DOHH2 (cell line): Measurements from ENCODE around the gene PPP1R1B.

Experiments used
- H3F3A ChIP-seq: fragments of 200-600 bp; sonication (generic), shearing (Covaris generic); 2 replicates; pipeline ENCODE4 v1.6.0; 2016; ENCODE audit warnings: antibody characterized with exemption, mild to moderate bottlenecking; ENCODE audit not compliant: control insufficient read depth, insufficient read depth
- H3K27ac ChIP-seq: fragments of 200-600 bp; sonication (generic); 2 replicates; pipeline ENCODE4 v1.5.1; 2014; ENCODE audit warnings: low read depth, mild to moderate bottlenecking, low read length, moderate library complexity
- H3K27me3 ChIP-seq: fragments of 200-600 bp; sonication (generic); 2 replicates; pipeline ENCODE4 v1.6.1; 2014; ENCODE audit warnings: mild to moderate bottlenecking, low read length, mixed read lengths; ENCODE audit not compliant: control insufficient read depth
- H3K36me3 ChIP-seq: fragments of 200-600 bp; sonication (generic); 2 replicates; pipeline ENCODE4 v1.6.1; 2014; ENCODE audit warnings: mild to moderate bottlenecking, low read length, moderate library complexity, mixed read lengths; ENCODE audit not compliant: control insufficient read depth
- H3K4me1 ChIP-seq: fragments of 200-600 bp; sonication (generic); 2 replicates; pipeline ENCODE4 v1.6.1; 2014; ENCODE audit warnings: mild to moderate bottlenecking, low read length, mixed read lengths; ENCODE audit not compliant: control insufficient read depth
- H3K4me2 ChIP-seq: fragments of 200-600 bp; sonication (generic); 2 replicates; pipeline ENCODE4 v1.6.0; 2014; ENCODE audit warnings: mild to moderate bottlenecking, low read length, moderate library complexity
- H3K4me3 ChIP-seq: fragments of 200-600 bp; sonication (generic); 2 replicates; pipeline ENCODE4 v1.5.1; 2014; ENCODE audit warnings: mild to moderate bottlenecking, low read length, mixed read lengths
- H3K79me2 ChIP-seq: fragments of 200-600 bp; sonication (generic); 2 replicates; pipeline ENCODE4 v1.6.1; 2014; ENCODE audit warnings: mild to moderate bottlenecking, low read length, mixed read lengths; ENCODE audit not compliant: control insufficient read depth
- H3K9me2 ChIP-seq: fragments of 200-600 bp; sonication (generic); replicated peaks from 2 replicates; pipeline ENCODE4 v1.6.1; 2014; ENCODE audit warnings: mild to moderate bottlenecking, low read length, mixed read lengths; ENCODE audit not compliant: control insufficient read depth
- H3K9me3 ChIP-seq: fragments of 200-600 bp; sonication (generic); 2 replicates; pipeline ENCODE4 v1.6.1; 2014; ENCODE audit warnings: antibody characterized with exemption, low read length, mixed read lengths; ENCODE audit not compliant: control insufficient read depth, insufficient read depth
- H4K20me1 ChIP-seq: fragments of 200-600 bp; sonication (generic); 2 replicates; pipeline ENCODE4 v1.6.0; 2014; ENCODE audit warnings: low read depth, mild to moderate bottlenecking, antibody characterized with exemption, low read length, moderate library complexity; ENCODE audit not compliant: control insufficient read depth, insufficient read depth
- EZH2phosphoT487 ChIP-seq: fragments of 200-600 bp; sonication (generic); IDR thresholded peaks from 2 replicates; pipeline ENCODE4 v1.6.1; 2017; ENCODE audit warnings: borderline replicate concordance, mild to moderate bottlenecking, antibody characterized with exemption, low read length, moderate library complexity, mixed read lengths
- TF ChIP-seq, protein P1 (sequence below): fragments of 200-600 bp; sonication (generic); IDR thresholded peaks from one replicate; pipeline ENCODE4 v1.5.1; 2014; ENCODE audit warnings: antibody characterized with exemption, mild to moderate bottlenecking, low read depth, low read length; ENCODE audit not compliant: poor library complexity, severe bottlenecking

Gene PPP1R1B

DNA sequence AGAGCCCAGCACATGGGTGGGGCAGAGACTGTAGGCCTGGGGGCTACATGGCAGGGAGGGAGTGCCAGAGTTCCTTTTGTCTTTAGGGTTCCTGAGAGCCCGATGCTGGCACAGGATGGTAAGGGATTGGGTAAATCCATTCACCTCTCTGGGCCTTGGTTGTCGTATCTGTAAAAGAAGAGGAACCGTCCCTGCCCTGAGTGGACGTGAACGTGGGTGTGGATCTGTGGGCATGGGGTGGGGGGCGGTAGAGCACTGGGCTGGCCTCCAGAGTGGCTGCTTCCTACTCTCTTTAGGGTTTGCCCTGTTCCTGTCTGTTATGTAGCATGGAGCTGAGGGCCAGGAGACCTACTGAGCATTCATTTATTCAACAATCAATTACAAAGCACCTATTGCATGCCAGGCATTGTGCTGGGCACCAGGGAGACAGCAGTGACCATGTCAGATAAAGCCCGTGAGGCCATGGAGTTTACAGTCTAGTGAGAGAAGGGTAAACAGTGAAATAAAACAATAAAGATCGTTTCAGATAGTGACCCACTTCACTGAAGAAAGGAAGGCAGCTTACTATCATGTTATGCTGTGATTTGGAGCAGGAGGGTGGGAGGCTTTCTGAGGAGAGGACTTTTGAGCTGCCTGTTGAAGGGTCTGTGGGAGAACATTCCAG is 25.3 kb downstream of the PPP1R1B start:
- Histone ChIP-seq H3K9me2 (no peaks in the 10 kb centered on the region), H3K27ac (no peak overlapping the region), H3K4me1 (no peaks in the 10 kb centered on the region; the same call in 1 of the 2 replicates), H3K9me3 (no peaks in the 10 kb centered on the region), H3K4me3 (no peak overlapping the region), H3K4me2 (no peak overlapping the region), H4K20me1 (no peaks in the 10 kb centered on the region), H3F3A (no peaks in the 10 kb centered on the region), H3K79me2 (peaks cover 15% of the 10 kb centered on the region), H3K27me3 (no peaks in the 10 kb centered on the region), H3K36me3 (peaks cover 4% of the 10 kb centered on the region; the same call in 1 of the 2 replicates)
- TF ChIP-seq EZH2phosphoT487, result no peak
- TF ChIP-seq, protein P1, sequence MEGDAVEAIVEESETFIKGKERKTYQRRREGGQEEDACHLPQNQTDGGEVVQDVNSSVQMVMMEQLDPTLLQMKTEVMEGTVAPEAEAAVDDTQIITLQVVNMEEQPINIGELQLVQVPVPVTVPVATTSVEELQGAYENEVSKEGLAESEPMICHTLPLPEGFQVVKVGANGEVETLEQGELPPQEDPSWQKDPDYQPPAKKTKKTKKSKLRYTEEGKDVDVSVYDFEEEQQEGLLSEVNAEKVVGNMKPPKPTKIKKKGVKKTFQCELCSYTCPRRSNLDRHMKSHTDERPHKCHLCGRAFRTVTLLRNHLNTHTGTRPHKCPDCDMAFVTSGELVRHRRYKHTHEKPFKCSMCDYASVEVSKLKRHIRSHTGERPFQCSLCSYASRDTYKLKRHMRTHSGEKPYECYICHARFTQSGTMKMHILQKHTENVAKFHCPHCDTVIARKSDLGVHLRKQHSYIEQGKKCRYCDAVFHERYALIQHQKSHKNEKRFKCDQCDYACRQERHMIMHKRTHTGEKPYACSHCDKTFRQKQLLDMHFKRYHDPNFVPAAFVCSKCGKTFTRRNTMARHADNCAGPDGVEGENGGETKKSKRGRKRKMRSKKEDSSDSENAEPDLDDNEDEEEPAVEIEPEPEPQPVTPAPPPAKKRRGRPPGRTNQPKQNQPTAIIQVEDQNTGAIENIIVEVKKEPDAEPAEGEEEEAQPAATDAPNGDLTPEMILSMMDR, result no peak

DNA sequence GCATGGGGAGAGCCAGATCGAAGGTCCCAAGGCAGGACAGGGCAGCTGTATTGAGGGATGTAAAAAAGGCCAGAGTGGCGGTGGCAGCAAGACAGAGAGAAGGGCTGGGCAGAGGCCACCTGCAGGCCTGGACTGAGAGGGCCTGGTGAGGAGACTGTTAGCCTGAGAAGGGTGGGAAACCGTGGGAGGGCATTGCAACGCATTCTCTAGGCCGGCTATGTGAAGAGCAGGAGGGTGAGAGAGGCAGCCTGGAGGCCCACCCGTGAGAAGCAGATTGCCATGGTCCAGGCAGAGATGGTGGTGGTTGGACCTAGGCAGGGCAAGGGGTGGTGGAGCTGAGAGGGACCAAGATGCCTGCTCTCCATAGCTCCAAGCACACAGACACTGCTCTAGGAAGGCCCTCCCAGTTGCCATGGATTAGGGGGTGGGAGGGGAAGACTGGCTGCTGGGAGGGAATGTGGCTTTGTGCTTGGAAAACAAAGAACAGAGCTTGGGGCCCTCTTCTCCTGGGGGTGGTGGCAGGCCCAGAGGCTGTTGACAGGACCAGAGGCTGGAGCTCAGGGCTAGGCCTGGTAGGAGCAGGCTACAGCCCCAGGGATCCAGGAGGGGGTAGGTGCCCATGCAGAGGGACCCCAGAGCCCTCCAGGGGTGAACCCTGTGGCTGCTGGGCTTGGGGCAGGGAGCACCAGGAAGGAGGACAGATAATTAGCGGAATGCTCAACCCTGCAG is 26.0 kb downstream of the PPP1R1B start:
- no peaks in the 10 kb centered on the region for H3K9me2 ChIP-seq
- no peaks in the 10 kb centered on the region for H3K27me3 ChIP-seq
- no peak overlapping the region for H3K4me2 ChIP-seq
- TF ChIP-seq, protein P1, result no peak
- TF ChIP-seq EZH2phosphoT487, result no peak
- no peak overlapping the region for H3K4me3 ChIP-seq
- no peaks in the 10 kb centered on the region; the same call in 1 of the 2 replicates for H3K4me1 ChIP-seq
- H3F3A ChIP-seq, result no peaks in the 10 kb centered on the region
- H3K27ac ChIP-seq, result no peak overlapping the region
- peaks cover 11% of the 10 kb centered on the region for H3K79me2 ChIP-seq
- H3K36me3 ChIP-seq, result peaks cover 4% of the 10 kb centered on the region; the same call in 1 of the 2 replicates
- H4K20me1 ChIP-seq, result no peaks in the 10 kb centered on the region
- no peaks in the 10 kb centered on the region for H3K9me3 ChIP-seq

DNA sequence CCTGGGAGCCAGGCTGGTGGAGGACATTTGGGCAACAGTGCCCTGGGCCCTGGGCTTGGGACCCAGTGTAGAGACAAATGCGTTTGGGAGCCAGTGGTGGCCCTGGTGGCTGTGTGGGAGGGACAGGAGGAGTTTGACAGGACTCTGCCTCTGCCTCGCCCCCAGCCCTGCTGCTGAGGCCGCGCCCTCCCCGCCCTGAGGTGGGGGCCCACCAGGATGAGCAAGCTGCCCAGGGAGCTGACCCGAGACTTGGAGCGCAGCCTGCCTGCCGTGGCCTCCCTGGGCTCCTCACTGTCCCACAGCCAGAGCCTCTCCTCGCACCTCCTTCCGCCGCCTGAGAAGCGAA is 26.5 kb downstream of the PPP1R1B start:
- Histone ChIP-seq H3F3A (no peaks in the 10 kb centered on the region), H3K4me3 (no peak overlapping the region), H3K9me2 (no peaks in the 10 kb centered on the region), H3K4me1 (peaks cover under 1% of the 10 kb centered on the region), H3K27ac (no peak overlapping the region), H4K20me1 (no peaks in the 10 kb centered on the region), H3K36me3 (peaks cover 5% of the 10 kb centered on the region), H3K27me3 (no peaks in the 10 kb centered on the region), H3K9me3 (no peaks in the 10 kb centered on the region), H3K4me2 (no peak overlapping the region), H3K79me2 (peaks cover 11% of the 10 kb centered on the region)
- TF ChIP-seq EZH2phosphoT487, result no peak
- TF ChIP-seq, protein P1, result no peak
